OCI-LY1 (cell line): Measurements from ENCODE around the gene SELENOI.
"Not testable (repeated sequence)": the region's sequence is repeated elsewhere in the genome, so short reads cannot be mapped to it uniquely, and the experiment has no call there.

Experiments used
- H2AFZ ChIP-seq: fragments of 200-600 bp; sonication (generic), shearing (Covaris generic); 2 replicates; pipeline ENCODE4 v1.6.0; 2014; ENCODE audit warnings: antibody characterized with exemption, mild to moderate bottlenecking, low read length
- H3F3A ChIP-seq: fragments of 200-600 bp; sonication (generic), shearing (Covaris generic); 2 replicates; pipeline ENCODE4 v1.6.0; 2014; ENCODE audit warnings: mild to moderate bottlenecking, antibody characterized with exemption, low read length, moderate library complexity; ENCODE audit not compliant: insufficient read depth
- H3K27ac ChIP-seq: fragments of 200-600 bp; sonication (generic); 2 replicates; pipeline ENCODE4 v1.5.1; 2014; ENCODE audit warnings: low read length, mixed run types, mild to moderate bottlenecking, low read depth; ENCODE audit not compliant: poor library complexity, severe bottlenecking
- H3K27me3 ChIP-seq: fragments of 200-600 bp; sonication (generic); 2 replicates; pipeline ENCODE4 v1.6.0; 2014; ENCODE audit warnings: antibody characterized with exemption, mild to moderate bottlenecking, low read length, moderate library complexity; ENCODE audit not compliant: insufficient read depth
- H3K36me3 ChIP-seq: fragments of 200-600 bp; sonication (generic); 2 replicates; pipeline ENCODE4 v1.6.1; 2014; ENCODE audit warnings: mild to moderate bottlenecking, antibody characterized with exemption, low read length, moderate library complexity, mixed read lengths; ENCODE audit not compliant: insufficient read depth
- H3K4me1 ChIP-seq: fragments of 200-600 bp; sonication (generic); 2 replicates; pipeline ENCODE4 v1.5.1; 2014; ENCODE audit warnings: mild to moderate bottlenecking, low read length, moderate library complexity; ENCODE audit not compliant: insufficient read depth, severe bottlenecking
- H3K4me2 ChIP-seq: fragments of 200-600 bp; sonication (generic), shearing (Covaris generic); 2 replicates; pipeline ENCODE4 v1.6.1; 2014; ENCODE audit warnings: low read length
- H3K4me3 ChIP-seq: fragments of 200-600 bp; sonication (generic); 2 replicates; pipeline ENCODE4 v1.5.1; 2014; ENCODE audit warnings: low read length, low read depth, mild to moderate bottlenecking, mixed read lengths; ENCODE audit not compliant: poor library complexity, severe bottlenecking
- H3K79me2 ChIP-seq: fragments of 200-600 bp; shearing (Covaris generic); 2 replicates; pipeline ENCODE4 v1.6.1; 2016; ENCODE audit warnings: mixed run types, low read length, mixed read lengths; ENCODE audit not compliant: insufficient read depth
- H3K9ac ChIP-seq: fragments of 200-600 bp; sonication (generic), shearing (Covaris generic); 2 replicates; pipeline ENCODE4 v1.6.1; 2014; ENCODE audit warnings: mild to moderate bottlenecking, low read length, mixed read lengths
- H3K9me2 ChIP-seq: fragments of 200-600 bp; sonication (generic), shearing (Covaris generic); 2 replicates; pipeline ENCODE4 v1.6.1; 2014; ENCODE audit warnings: low read depth, mild to moderate bottlenecking, low read length, mixed read lengths
- H3K9me3 ChIP-seq: fragments of 200-600 bp; shearing (Covaris generic); 2 replicates; pipeline ENCODE4 v1.6.1; 2014; ENCODE audit warnings: low read length, mixed read lengths
- H4K20me1 ChIP-seq: fragments of 200-600 bp; sonication (generic), shearing (Covaris generic); 2 replicates; pipeline ENCODE4 v1.6.0; 2016; ENCODE audit warnings: mild to moderate bottlenecking, low read length; ENCODE audit not compliant: insufficient read depth
- CTCF ChIP-seq: fragments of 200-600 bp; sonication (generic), shearing (Covaris generic); IDR thresholded peaks from 2 replicates; pipeline ENCODE4 v1.5.1; 2017; ENCODE audit warnings: mild to moderate bottlenecking, antibody characterized with exemption, low read length, moderate library complexity, mixed read lengths
- EZH2 ChIP-seq: fragments of 200-600 bp; sonication (generic), shearing (Covaris generic); IDR thresholded peaks from 2 replicates; pipeline ENCODE4 v1.8.0; 2017; ENCODE audit warnings: borderline replicate concordance, mixed run types, mild to moderate bottlenecking, antibody characterized with exemption, low read length, moderate library complexity, mixed read lengths

The SELENOI gene

GRCh38 chr2:26326514-26326913 is 19.4 kb upstream of the SELENOI start:
- H4K20me1 ChIP-seq: no peaks in the 10 kb centered on the region
- no peak overlapping the region for H2AFZ ChIP-seq
- TF ChIP-seq EZH2 (no peak), CTCF (no peak)
- no peaks in the 10 kb centered on the region for H3K36me3 ChIP-seq
- no peaks in the 10 kb centered on the region for H3F3A ChIP-seq
- H3K4me1 ChIP-seq: no peaks in the 10 kb centered on the region
- H3K4me3 ChIP-seq: no peak overlapping the region
- H3K27ac ChIP-seq: no peak overlapping the region
- H3K27me3 ChIP-seq: no peaks in the 10 kb centered on the region
- no peaks in the 10 kb centered on the region for H3K79me2 ChIP-seq
- no peak overlapping the region for H3K4me2 ChIP-seq
- no peak overlapping the region for H3K9ac ChIP-seq
- no peaks in the 10 kb centered on the region for H3K9me3 ChIP-seq
- no peaks in the 10 kb centered on the region for H3K9me2 ChIP-seq

DNA sequence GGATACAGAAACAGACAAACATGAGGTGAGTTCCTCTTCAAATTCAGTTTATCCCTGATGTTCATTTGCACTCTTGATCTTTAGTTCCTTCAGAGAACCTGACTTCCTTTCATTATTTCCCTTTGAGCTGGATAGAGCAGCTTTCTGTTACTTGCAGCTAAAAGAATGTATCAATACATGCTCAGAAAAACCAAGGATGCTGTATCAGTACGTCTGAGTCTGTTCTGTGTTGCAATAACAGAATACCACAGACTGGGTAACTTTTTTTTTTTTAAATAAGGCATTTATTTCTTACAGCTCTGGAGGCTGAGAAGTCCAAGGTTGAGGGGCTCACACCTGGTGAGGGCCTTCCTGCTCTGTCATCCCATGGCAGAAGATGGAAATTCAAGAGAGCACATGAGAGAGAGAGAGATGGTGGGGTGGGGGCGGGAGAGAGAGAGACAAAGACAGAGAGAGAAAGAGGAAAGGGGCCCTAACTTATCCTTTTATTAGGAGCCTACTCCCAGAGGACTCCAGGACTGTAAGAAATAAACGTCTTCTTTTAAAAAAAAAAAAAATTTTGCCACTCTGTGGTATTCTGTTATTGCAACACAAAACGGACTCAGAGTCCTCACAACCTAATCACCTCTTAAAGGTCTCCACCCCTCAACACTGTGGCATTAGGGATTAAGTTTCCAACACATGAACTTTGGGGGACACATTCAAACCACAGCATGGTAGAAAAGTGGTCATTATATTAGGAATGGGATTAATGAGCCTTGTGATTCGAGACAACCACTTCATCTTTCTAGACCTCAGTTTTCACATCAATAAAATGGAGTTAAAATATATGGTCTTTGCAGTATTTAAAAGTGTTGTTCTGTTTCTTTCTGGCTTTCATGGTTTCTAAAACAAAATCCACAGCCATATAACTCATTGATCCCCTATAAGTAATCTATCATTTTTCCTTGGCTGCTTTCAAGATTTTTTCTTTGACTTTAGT is 18.4 kb upstream of the SELENOI start:
- Histone ChIP-seq H3K9me3 (no peaks in the 10 kb centered on the region), H3K9ac (no peak overlapping the region), H3K9me2 (no peaks in the 10 kb centered on the region), H3K79me2 (no peaks in the 10 kb centered on the region), H3K4me1 (no peaks in the 10 kb centered on the region), H3K27me3 (no peaks in the 10 kb centered on the region), H3K4me3 (no peak overlapping the region), H3K36me3 (no peaks in the 10 kb centered on the region), H3F3A (no peaks in the 10 kb centered on the region), H2AFZ (no peak overlapping the region), H4K20me1 (no peaks in the 10 kb centered on the region), H3K4me2 (no peak overlapping the region), H3K27ac (no peak overlapping the region)
- TF ChIP-seq CTCF (no peak), EZH2 (no peak)

DNA sequence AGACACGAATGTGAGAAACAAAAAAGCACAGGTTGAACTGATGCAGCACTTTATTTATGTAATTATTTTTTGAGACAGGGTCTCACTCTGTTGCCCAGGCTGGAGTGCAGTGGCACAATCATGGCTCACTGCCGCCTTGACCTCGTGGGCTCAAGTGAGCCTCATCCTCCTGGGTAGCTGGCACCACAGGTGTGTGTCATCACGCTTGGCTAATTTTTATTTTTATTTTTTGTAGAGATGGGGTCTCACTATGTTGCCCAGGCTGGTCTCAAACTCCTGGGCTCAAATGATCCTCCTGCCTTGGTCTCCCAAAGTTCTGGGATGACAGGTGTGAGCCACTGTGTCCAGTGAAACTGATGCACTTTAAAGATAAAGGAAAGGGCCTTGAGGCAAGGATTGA is 16.9 kb upstream of the SELENOI start:
- not testable (repeated sequence) for H3K9me2 ChIP-seq, H3K36me3 ChIP-seq, H3K9ac ChIP-seq, H4K20me1 ChIP-seq, H3K79me2 ChIP-seq, H3F3A ChIP-seq, H3K27ac ChIP-seq, H3K9me3 ChIP-seq, H3K4me3 ChIP-seq, H2AFZ ChIP-seq, H3K27me3 ChIP-seq, H3K4me2 ChIP-seq, H3K4me1 ChIP-seq
